IMR-90 (cell line): Measurements from ENCODE around the gene STX4. TPM values are rescaled to one million over a fixed set of nuclear protein-coding genes. Genes with fewer than 3 reads are reported as not detected.

Experiments
- ATAC-seq: fragments of 200-7000 bp; cut with Tn5 transposase; 2 replicates; pipeline ENCODE4 v1.9.1; 2020; ENCODE audit warnings: low read depth, mild to moderate bottlenecking, moderate library complexity
- BruUV-seq: library from RNA; stranded (reverse); fragments of 400-500 nt; replicated peaks from 2 replicates; lab custom pipeline; 2021; lab: Mats Ljungman, UMichigan
- CTCF ChIA-PET: fragments of 300-600 bp; formaldehyde crosslinking; extraction: SDS; loops from one replicate; lab custom pipeline; 2021; ENCODE audit warnings: antibody characterized with exemption; lab: Yijun Ruan, JAX
- POLR2A ChIA-PET: fragments of 300-600 bp; sonication (Branson Sonifier 250); formaldehyde crosslinking; loops from one replicate; lab custom pipeline; 2022; ENCODE audit warnings: antibody characterized with exemption; ENCODE audit not compliant: unreplicated experiment; lab: Charles Lee
- DNase-seq: peaks from one replicate; pipeline ENCODE4 v3.0.0; 2013
- H2AFZ ChIP-seq: replicated peaks from 2 replicates; pipeline ENCODE3; 2013; ENCODE audit warnings: low read length, mild to moderate bottlenecking; ENCODE audit not compliant: poor library complexity
- H2AK5ac ChIP-seq: 2 replicates; pipeline ENCODE4 v1.6.1; 2013; ENCODE audit warnings: low read depth, low read length, inconsistent platforms
- H2AK9ac ChIP-seq: replicated peaks from 2 replicates; pipeline ENCODE3; 2013; ENCODE audit warnings: mild to moderate bottlenecking, low read depth, low read length, moderate library complexity; ENCODE audit not compliant: poor library complexity
- H2BK120ac ChIP-seq: 2 replicates; pipeline ENCODE4 v1.6.1; 2013; ENCODE audit warnings: low read depth, low read length, inconsistent platforms
- H2BK15ac ChIP-seq: 3 replicates; pipeline ENCODE4 v1.6.1; 2013; ENCODE audit warnings: low read depth, low read length, inconsistent platforms
- H2BK20ac ChIP-seq: 2 replicates; pipeline ENCODE4 v1.6.1; 2013; ENCODE audit warnings: low read depth, mild to moderate bottlenecking, inconsistent platforms, low read length, moderate library complexity
- H2BK5ac ChIP-seq: 2 replicates; pipeline ENCODE4 v1.6.1; 2013; ENCODE audit warnings: mild to moderate bottlenecking, low read depth, low read length, inconsistent platforms; ENCODE audit not compliant: poor library complexity, severe bottlenecking
- H3K14ac ChIP-seq: replicated peaks from 2 replicates; pipeline ENCODE4 v1.6.1; 2013; ENCODE audit warnings: low read depth, low read length, inconsistent platforms
- H3K18ac ChIP-seq: 2 replicates; pipeline ENCODE4 v1.6.1; 2013; ENCODE audit warnings: low read depth, low read length, control low read depth
- H3K23ac ChIP-seq: 2 replicates; pipeline ENCODE4 v1.6.1; 2013; ENCODE audit warnings: low read depth, low read length, inconsistent platforms
- H3K27ac ChIP-seq: 2 replicates; pipeline ENCODE4 v1.5.1; 2013; ENCODE audit warnings: mild to moderate bottlenecking, control low read depth, low read length; ENCODE audit not compliant: insufficient read depth
- H3K27me3 ChIP-seq: 2 replicates; pipeline ENCODE4 v1.6.1; 2013; ENCODE audit warnings: low read length; ENCODE audit not compliant: control insufficient read depth, insufficient read depth
- H3K36me3 ChIP-seq: 2 replicates; pipeline ENCODE4 v1.6.1; 2013; ENCODE audit warnings: low read length, mixed read lengths; ENCODE audit not compliant: control insufficient read depth, insufficient read depth
- H3K4ac ChIP-seq: 2 replicates; pipeline ENCODE4 v1.6.1; 2013; ENCODE audit warnings: low read depth, low read length, inconsistent platforms
- H3K4me1 ChIP-seq: 2 replicates; pipeline ENCODE4 v1.6.1; 2013; ENCODE audit warnings: low read length, mixed read lengths; ENCODE audit not compliant: control insufficient read depth, insufficient read depth
- H3K4me2 ChIP-seq: 2 replicates; pipeline ENCODE4 v1.6.1; 2013; ENCODE audit warnings: low read depth, mild to moderate bottlenecking, control low read depth, low read length, moderate library complexity
- H3K4me3 ChIP-seq: 2 replicates; pipeline ENCODE4 v1.5.1; 2013; ENCODE audit warnings: low read depth, mild to moderate bottlenecking, control low read depth, low read length, moderate library complexity; ENCODE audit not compliant: insufficient read depth
- H3K56ac ChIP-seq: 2 replicates; pipeline ENCODE4 v1.6.1; 2013; ENCODE audit warnings: low read length, inconsistent platforms; ENCODE audit not compliant: insufficient read depth; ENCODE audit errors: extremely low read depth
- H3K79me1 ChIP-seq, 2 experiments: 2 replicates each; pipeline ENCODE4 v1.6.1; 2013; ENCODE audit warnings: low read length in 2 of 2, inconsistent platforms in 1 of 2, low read depth in 1 of 2
- H3K9ac ChIP-seq: 2 replicates; pipeline ENCODE4 v1.6.1; 2013; ENCODE audit warnings: low read depth, low read length, control low read depth
- H3K9me1 ChIP-seq: 2 replicates; pipeline ENCODE4 v1.6.1; 2013; ENCODE audit warnings: low read length, inconsistent platforms; ENCODE audit not compliant: insufficient read depth
- H3K9me3 ChIP-seq: 2 replicates; pipeline ENCODE4 v1.6.1; 2013; ENCODE audit warnings: low read length; ENCODE audit not compliant: control insufficient read depth, insufficient read depth
- H4K20me1 ChIP-seq: 2 replicates; pipeline ENCODE4 v1.6.1; 2013; ENCODE audit warnings: low read length, inconsistent platforms; ENCODE audit not compliant: insufficient read depth
- H4K5ac ChIP-seq: 2 replicates; pipeline ENCODE4 v1.6.1; 2013; ENCODE audit warnings: mild to moderate bottlenecking, low read depth, low read length, control low read depth
- H4K8ac ChIP-seq, 2 experiments: 2 replicates each; pipeline ENCODE4 v1.6.1; 2013; ENCODE audit warnings: low read depth in 2 of 2, low read length in 2 of 2, control low read depth in 1 of 2, inconsistent platforms in 1 of 2
- H4K91ac ChIP-seq: 2 replicates; pipeline ENCODE4 v1.6.1; 2013; ENCODE audit warnings: low read depth, low read length, inconsistent platforms; ENCODE audit not compliant: insufficient read depth
- BHLHE40 ChIP-seq: fragments of 150-350 bp; IDR thresholded peaks from 2 replicates; pipeline ENCODE4 v1.6.1; 2016; ENCODE audit warnings: mild to moderate bottlenecking, low read depth, low read length
- CEBPB ChIP-seq: IDR thresholded peaks from 2 replicates; pipeline ENCODE4 v1.6.1; 2012; ENCODE audit warnings: low read depth, low read length, improper control_type of control experiment
- FOS ChIP-seq: fragments of 150-350 bp; IDR thresholded peaks from 2 replicates; pipeline ENCODE4 v1.6.1; 2016; ENCODE audit warnings: low read depth, low read length
- MXI1 ChIP-seq: IDR thresholded peaks from 2 replicates; pipeline ENCODE4 v1.6.1; 2012; ENCODE audit warnings: low read depth, mild to moderate bottlenecking, low read length, moderate library complexity, borderline replicate concordance
- POLR2A ChIP-seq: IDR thresholded peaks from 2 replicates; pipeline ENCODE4 v1.6.1; 2012; ENCODE audit warnings: mild to moderate bottlenecking, low read depth, low read length
- RAD21 ChIP-seq: IDR thresholded peaks from 2 replicates; pipeline ENCODE4 v1.6.1; 2012; ENCODE audit warnings: low read length, improper control_type of control experiment
- RCOR1 ChIP-seq: IDR thresholded peaks from 2 replicates; pipeline ENCODE4 v1.6.1; 2012; ENCODE audit warnings: mild to moderate bottlenecking, low read length, improper control_type of control experiment; ENCODE audit not compliant: insufficient replicate concordance
- RFX5 ChIP-seq: IDR thresholded peaks from 2 replicates; pipeline ENCODE4 v1.8.0; 2012; ENCODE audit warnings: low read depth, mild to moderate bottlenecking, low read length, moderate library complexity
- WGBS, 2 experiments: methylation state at CpG; one replicate each; pipeline versions ENCODE4 v1.1.5 to v1.1.7; 2013; ENCODE audit warnings: missing lambda C conversion rate in 2 of 2; ENCODE audit not compliant: insufficient read length in 1 of 2; ENCODE audit errors: extremely low coverage in 2 of 2; 5-methylcytosine and 5-hydroxymethylcytosine counted together
- dilution Hi-C: fragments of 300-500 bp; cut with HindIII; formaldehyde crosslinking; loops from one replicate; pipeline ENCODE4 v1.14.3; 2018; ENCODE audit warnings: low sequenced_read_pairs; ENCODE audit not compliant: unreplicated experiment
- in situ Hi-C: fragments of 300-500 bp; cut with MboI; formaldehyde crosslinking; loops from 3 replicates; pipeline ENCODE4 v1.14.3; 2019; ENCODE audit warnings: low sequenced_read_pairs, inconsistent platforms, mixed read lengths
- intact Hi-C: fragments of 100-400 bp; cut with micrococcal nuclease; formaldehyde crosslinking; loops from 2 replicates; pipeline ENCODE4 v1.10.0; 2022
- polyA plus RNA-seq, 3 experiments: library from polyadenylated mRNA; depleted of rRNA; stranded (reverse); fragments of >200 nt; gene quantifications; 2 replicates each; pipeline ENCODE4 v1.2.3, GENCODE V29; 2012; ENCODE audit warnings: low replicate concordance in 1 of 3
- total RNA-seq: library from RNA; depleted of rRNA; stranded (reverse); fragments of >200 nt; gene quantifications from 2 replicates; pipeline ENCODE4 v1.2.3, GENCODE V29; 2012

The STX4 gene
- total and polyA plus RNA-seq, 2 of the 4 experiments (the other 2 are of a cell fraction), result 23.5 to 67.9 TPM

- H3K14ac ChIP-seq, result peak overlapping the region; percentile 98
- H3K27ac ChIP-seq, result peak overlapping the region; percentile 77
- peaks cover 32 to 67% of the 10 kb centered on the region in 2 experiments; a peak in 3 of 4 replicates for H3K79me1 ChIP-seq
- H3K36me3 ChIP-seq, result peaks cover 22% of the 10 kb centered on the region
- peak overlapping the region; percentile 95 for H2BK20ac ChIP-seq
- H3K23ac ChIP-seq, result peak overlapping the region; percentile 97
- peak overlapping the region; percentile 82; the same call in 1 of the 2 replicates for H3K56ac ChIP-seq
- no peaks in the 10 kb centered on the region for H3K27me3 ChIP-seq
- peak overlapping the region; percentile 68 to 100 for H4K8ac ChIP-seq
- H2AK5ac ChIP-seq, result peak overlapping the region; percentile 99
- no peak overlapping the region for H3K4me3 ChIP-seq
- H2BK120ac ChIP-seq, result peak overlapping the region; percentile 96
- peak overlapping the region; percentile 55 for H3K9ac ChIP-seq
- H3K18ac ChIP-seq, result peak overlapping the region; percentile 89
- in situ Hi-C loops (no loop called here), intact Hi-C loops (no loop called here), dilution Hi-C loops (no loop called here)
- peak overlapping the region; percentile 96; the same call in 2 of the 3 replicates for H2BK15ac ChIP-seq
- ChIA-PET POLR2A (no interaction called here), CTCF (no interaction called here)
- ATAC-seq, result peak; percentile 96
- H2BK5ac ChIP-seq, result peak overlapping the region; percentile 77
- H4K5ac ChIP-seq, result peak overlapping the region; percentile 91
- no peaks in the 10 kb centered on the region for H3K9me3 ChIP-seq
- 8% methylated on average over 2 of the region's 4 CpGs; no CpG with 5 or more reads in 1 of the 2 experiments for WGBS, 2 experiments
- peaks cover 12% of the 10 kb centered on the region for H3K4me1 ChIP-seq
- H3K4ac ChIP-seq, result peak overlapping the region; percentile 100
- DNase-seq, result peak; percentile 97
- H2AFZ ChIP-seq, result peak overlapping the region; percentile 90
- peaks cover 27% of the 10 kb centered on the region for H3K9me1 ChIP-seq
- H3K4me2 ChIP-seq, result peak overlapping the region; percentile 19
- no peaks in the 10 kb centered on the region; the same call in 1 of the 2 replicates for H4K20me1 ChIP-seq
- peak overlapping the region; percentile 100 for H4K91ac ChIP-seq
- BruUV-seq, result no TSS peak
- peak overlapping the region; percentile 100 for H2AK9ac ChIP-seq
- peak; percentile 93 for TF ChIP-seq RCOR1
- no peak for TF ChIP-seq CEBPB
- TF ChIP-seq MXI1, result no peak
- TF ChIP-seq RFX5, result no peak
- 0 out of 2 replicates have a peak, but pooled peaks have one; percentile 15 for TF ChIP-seq RAD21
- peak; percentile 39; the same call in 1 of the 2 replicates for TF ChIP-seq POLR2A
- peak; percentile 73; the same call in 1 of the 2 replicates for TF ChIP-seq FOS
- no peak for TF ChIP-seq BHLHE40
Measured at GRCh38 chr16:31064882-31065461, 31.6 kb downstream of the STX4 start.
